GM19395 (cell line): Measurements from ENCODE around the gene TMEM178B.

Experiments used
- ATAC-seq: cut with Tn5 transposase; IDR thresholded peaks from one replicate; pipeline ENCODE4 v1.9.1; 2021; ENCODE audit warnings: mild to moderate bottlenecking, moderate library complexity; ENCODE audit not compliant: unreplicated experiment

TMEM178B gene

GRCh38 chr7:141348728-141349127 lies 274.9 kb downstream of the TMEM178B start:
- no peak for ATAC-seq

GRCh38 chr7:141349338-141349737 lies 275.5 kb downstream of the TMEM178B start:
- no peak for ATAC-seq

GRCh38 chr7:141349804-141350203 lies 275.9 kb downstream of the TMEM178B start:
- ATAC-seq, result no peak

- no peak for ATAC-seq
These were observed 277.3 kb downstream of the TMEM178B start for GRCh38 chr7:141351175-141351574.

GRCh38 chr7:141352955-141353354 lies 279.1 kb downstream of the TMEM178B start:
- no peak for ATAC-seq

GRCh38 chr7:141354251-141354650 lies 280.4 kb downstream of the TMEM178B start:
- ATAC-seq, result no peak

GRCh38 chr7:141355032-141355431 lies 281.2 kb downstream of the TMEM178B start:
- no peak for ATAC-seq

GRCh38 chr7:141356161-141356560 lies 282.3 kb downstream of the TMEM178B start:
- no peak for ATAC-seq

- ATAC-seq, result no peak
These were observed 284.5 kb downstream of the TMEM178B start for GRCh38 chr7:141358386-141358785.

- no peak for ATAC-seq
These were observed 285.4 kb downstream of the TMEM178B start for GRCh38 chr7:141359262-141359661.

- no peak for ATAC-seq
These were observed 286.0 kb downstream of the TMEM178B start for GRCh38 chr7:141359740-141360415.

- no peak for ATAC-seq
These were observed 286.5 kb downstream of the TMEM178B start for GRCh38 chr7:141360416-141360760.

- ATAC-seq, result no peak
These were observed 286.9 kb downstream of the TMEM178B start for GRCh38 chr7:141360803-141361202.

- ATAC-seq, result no peak
These were observed 287.6 kb downstream of the TMEM178B start for GRCh38 chr7:141361479-141361878.

- ATAC-seq, result no peak
These were observed 288.1 kb downstream of the TMEM178B start for GRCh38 chr7:141361960-141362359.

- ATAC-seq, result no peak
These were observed 288.9 kb downstream of the TMEM178B start for GRCh38 chr7:141362580-141363435.

- no peak for ATAC-seq
These were observed 289.9 kb downstream of the TMEM178B start for GRCh38 chr7:141363748-141364147.

- ATAC-seq, result no peak
These were observed 292.3 kb downstream of the TMEM178B start for GRCh38 chr7:141366091-141366621.

- no peak for ATAC-seq
These were observed 295.6 kb downstream of the TMEM178B start for GRCh38 chr7:141369422-141369821.

GRCh38 chr7:141370178-141370577 lies 296.3 kb downstream of the TMEM178B start:
- ATAC-seq, result no peak

GRCh38 chr7:141370650-141371049 lies 296.8 kb downstream of the TMEM178B start:
- no peak for ATAC-seq

- no peak for ATAC-seq
These were observed 300.6 kb downstream of the TMEM178B start for GRCh38 chr7:141374425-141374824.
